Hepatocyte (in vitro differentiated cells): ENCODE data around the gene OOSP1.

Experiments
- CTCF ChIP-seq: fragments of 200-600 bp; sonication (generic); IDR thresholded peaks from 2 replicates; pipeline ENCODE4 v1.5.1; 2016; ENCODE audit warnings: antibody characterized with exemption, mild to moderate bottlenecking; ENCODE audit not compliant: poor library complexity
- EZH2 ChIP-seq: fragments of 200-600 bp; sonication (generic); IDR thresholded peaks from 2 replicates; pipeline ENCODE4 v1.6.1; 2016; ENCODE audit warnings: antibody characterized with exemption, mild to moderate bottlenecking, borderline replicate concordance
- EZH2phosphoT487 ChIP-seq: fragments of 200-600 bp; sonication (generic); IDR thresholded peaks from one replicate; pipeline ENCODE4 v1.6.1; 2018; ENCODE audit warnings: antibody characterized with exemption, mild to moderate bottlenecking, low read depth, moderate library complexity; ENCODE audit not compliant: unreplicated experiment, severe bottlenecking

- TF ChIP-seq CTCF (no peak), EZH2 (no peak), EZH2phosphoT487 (no peak)
Observed at GRCh38 chr11:59967677-59968394, 29.6 kb downstream of the OOSP1 start.
